Esophagus muscularis mucosa (tissue), 3 donors: ENCODE measurements around the gene MAP2K5.

Source experiments
- EP300 ChIP-seq: sonication (generic); formaldehyde crosslinking; IDR thresholded peaks from one replicate; pipeline ENCODE4 v1.6.1; 2017; ENCODE audit warnings: antibody characterized with exemption
- TF ChIP-seq, protein P1 (sequence below), 3 experiments: fragments of 200-600 bp in 2 of 3; fragments of 450-650 bp in 1 of 3; sonication (generic) in 2 of 3; IDR thresholded peaks; one replicate each; pipeline ENCODE4 v1.5.1; 2017 to 2019; ENCODE audit warnings: antibody characterized with exemption in 3 of 3, mild to moderate bottlenecking in 2 of 3, moderate library complexity in 1 of 3

- TF ChIP-seq, protein P1, sequence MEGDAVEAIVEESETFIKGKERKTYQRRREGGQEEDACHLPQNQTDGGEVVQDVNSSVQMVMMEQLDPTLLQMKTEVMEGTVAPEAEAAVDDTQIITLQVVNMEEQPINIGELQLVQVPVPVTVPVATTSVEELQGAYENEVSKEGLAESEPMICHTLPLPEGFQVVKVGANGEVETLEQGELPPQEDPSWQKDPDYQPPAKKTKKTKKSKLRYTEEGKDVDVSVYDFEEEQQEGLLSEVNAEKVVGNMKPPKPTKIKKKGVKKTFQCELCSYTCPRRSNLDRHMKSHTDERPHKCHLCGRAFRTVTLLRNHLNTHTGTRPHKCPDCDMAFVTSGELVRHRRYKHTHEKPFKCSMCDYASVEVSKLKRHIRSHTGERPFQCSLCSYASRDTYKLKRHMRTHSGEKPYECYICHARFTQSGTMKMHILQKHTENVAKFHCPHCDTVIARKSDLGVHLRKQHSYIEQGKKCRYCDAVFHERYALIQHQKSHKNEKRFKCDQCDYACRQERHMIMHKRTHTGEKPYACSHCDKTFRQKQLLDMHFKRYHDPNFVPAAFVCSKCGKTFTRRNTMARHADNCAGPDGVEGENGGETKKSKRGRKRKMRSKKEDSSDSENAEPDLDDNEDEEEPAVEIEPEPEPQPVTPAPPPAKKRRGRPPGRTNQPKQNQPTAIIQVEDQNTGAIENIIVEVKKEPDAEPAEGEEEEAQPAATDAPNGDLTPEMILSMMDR (IDR thresholded peaks at IDR 0.05) = no peak
- TF ChIP-seq EP300 = no peak
Observed at GRCh38 chr15:67828278-67828968, 285.9 kb downstream of the MAP2K5 start.
